MM.1S (cell line): ENCODE data around the gene A1BG.

Experiments used
- DNase-seq: peaks from one replicate; pipeline ENCODE4 v3.0.0-alpha.2; 2015
- H2AFZ ChIP-seq: fragments of 300-600 bp; sonication (generic); 2 replicates; pipeline ENCODE4 v1.6.0; 2016; ENCODE audit warnings: antibody characterized with exemption, low read length
- H3F3A ChIP-seq: fragments of 300-600 bp; sonication (generic); 2 replicates; pipeline ENCODE4 v1.6.1; 2016; ENCODE audit warnings: mild to moderate bottlenecking, antibody characterized with exemption, low read length, moderate library complexity, mixed read lengths; ENCODE audit not compliant: insufficient read depth
- H3K27ac ChIP-seq: fragments of 300-600 bp; sonication (generic); 2 replicates; pipeline ENCODE4 v1.5.1; 2016; ENCODE audit warnings: mild to moderate bottlenecking, low read length
- H3K27me3 ChIP-seq: fragments of 300-600 bp; sonication (generic); replicated peaks from 2 replicates; pipeline ENCODE4 v1.6.0; 2016; ENCODE audit warnings: low read length; ENCODE audit not compliant: insufficient read depth
- H3K36me3 ChIP-seq: fragments of 300-600 bp; sonication (generic); replicated peaks from 2 replicates; pipeline ENCODE4 v1.6.1; 2016; ENCODE audit warnings: mild to moderate bottlenecking, low read length, mixed read lengths; ENCODE audit not compliant: insufficient read depth
- H3K4me1 ChIP-seq: fragments of 300-600 bp; sonication (generic); 2 replicates; pipeline ENCODE4 v1.6.1; 2016; ENCODE audit warnings: low read length, mixed read lengths
- H3K4me2 ChIP-seq: fragments of 300-600 bp; sonication (generic); 2 replicates; pipeline ENCODE4 v1.6.0; 2016; ENCODE audit warnings: low read depth, low read length
- H3K4me3 ChIP-seq: fragments of 300-600 bp; sonication (generic); 2 replicates; pipeline ENCODE4 v1.5.1; 2016; ENCODE audit warnings: low read length, mixed read lengths
- H3K79me2 ChIP-seq: fragments of 300-600 bp; sonication (generic); 2 replicates; pipeline ENCODE4 v1.6.1; 2016; ENCODE audit warnings: mixed run types, low read length, mixed read lengths
- H3K9ac ChIP-seq: fragments of 300-600 bp; sonication (generic); 2 replicates; pipeline ENCODE4 v1.6.1; 2016; ENCODE audit warnings: low read length, mixed read lengths
- H3K9me2 ChIP-seq: fragments of 300-600 bp; sonication (generic); replicated peaks from 2 replicates; pipeline ENCODE4 v1.6.1; 2016; ENCODE audit warnings: mild to moderate bottlenecking, low read length, mixed read lengths; ENCODE audit not compliant: insufficient read depth
- H3K9me3 ChIP-seq: fragments of 300-600 bp; sonication (generic); replicated peaks from 2 replicates; pipeline ENCODE4 v1.6.1; 2016; ENCODE audit warnings: mild to moderate bottlenecking, low read length, mixed read lengths; ENCODE audit not compliant: insufficient read depth
- H4K20me1 ChIP-seq: fragments of 300-600 bp; sonication (generic); 2 replicates; pipeline ENCODE4 v1.6.1; 2016; ENCODE audit warnings: mild to moderate bottlenecking, low read length, moderate library complexity, mixed read lengths; ENCODE audit not compliant: insufficient read depth
- CTCF ChIP-seq: fragments of 300-600 bp; sonication (generic); IDR thresholded peaks from 2 replicates; pipeline ENCODE4 v1.5.1; 2016; ENCODE audit warnings: antibody characterized with exemption, low read length, mixed read lengths
- EZH2 ChIP-seq: fragments of 300-600 bp; sonication (generic); optimal IDR thresholded peaks from 2 replicates; pipeline ENCODE3; 2017; ENCODE audit warnings: low read depth, mild to moderate bottlenecking, antibody characterized with exemption, low read length, mixed read lengths
- EZH2phosphoT487 ChIP-seq: fragments of 300-600 bp; sonication (generic); IDR thresholded peaks from 2 replicates; pipeline ENCODE4 v1.6.1; 2018; ENCODE audit warnings: antibody characterized with exemption, low read length

The A1BG gene, protein sequence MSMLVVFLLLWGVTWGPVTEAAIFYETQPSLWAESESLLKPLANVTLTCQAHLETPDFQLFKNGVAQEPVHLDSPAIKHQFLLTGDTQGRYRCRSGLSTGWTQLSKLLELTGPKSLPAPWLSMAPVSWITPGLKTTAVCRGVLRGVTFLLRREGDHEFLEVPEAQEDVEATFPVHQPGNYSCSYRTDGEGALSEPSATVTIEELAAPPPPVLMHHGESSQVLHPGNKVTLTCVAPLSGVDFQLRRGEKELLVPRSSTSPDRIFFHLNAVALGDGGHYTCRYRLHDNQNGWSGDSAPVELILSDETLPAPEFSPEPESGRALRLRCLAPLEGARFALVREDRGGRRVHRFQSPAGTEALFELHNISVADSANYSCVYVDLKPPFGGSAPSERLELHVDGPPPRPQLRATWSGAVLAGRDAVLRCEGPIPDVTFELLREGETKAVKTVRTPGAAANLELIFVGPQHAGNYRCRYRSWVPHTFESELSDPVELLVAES

DNA sequence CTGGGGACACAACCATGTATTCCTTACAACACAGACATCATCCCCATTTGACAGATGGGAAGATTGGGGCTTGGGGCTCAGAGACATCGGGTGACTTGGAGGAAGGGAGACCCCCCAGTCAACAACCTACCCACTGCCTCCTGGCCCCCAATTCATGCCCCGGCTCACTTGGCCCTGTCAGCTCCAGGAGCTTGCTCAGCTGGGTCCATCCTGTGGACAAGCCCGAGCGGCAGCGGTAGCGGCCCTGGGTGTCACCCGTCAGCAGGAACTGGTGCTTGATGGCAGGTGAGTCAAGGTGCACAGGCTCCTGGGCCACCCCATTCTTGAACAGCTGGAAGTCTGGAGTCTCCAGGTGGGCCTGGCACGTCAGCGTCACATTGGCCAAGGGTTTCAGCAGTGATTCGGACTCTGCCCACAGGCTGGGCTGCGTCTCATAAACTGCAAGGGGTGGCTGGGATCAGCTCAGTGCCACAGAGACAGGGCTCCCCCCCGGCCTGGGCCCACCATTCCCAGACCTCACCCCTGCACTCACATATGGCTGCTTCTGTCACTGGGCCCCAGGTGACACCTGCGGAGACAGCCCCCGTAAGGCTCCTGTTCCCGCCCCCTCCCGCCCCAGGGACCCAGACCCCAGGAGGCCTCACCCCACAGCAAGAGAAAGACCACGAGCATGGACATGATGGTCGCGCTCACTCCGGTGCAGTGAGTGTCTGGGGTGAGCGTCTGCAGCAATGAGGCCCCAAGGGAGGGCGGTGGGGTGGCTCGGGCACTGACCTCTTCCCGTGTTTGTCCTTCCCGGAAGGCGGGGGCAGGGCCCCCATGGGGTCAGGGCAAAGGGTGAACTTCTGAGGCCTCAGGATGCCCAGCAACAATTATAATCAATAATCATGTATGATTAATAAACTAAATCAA, at the start of gene A1BG:
Gene A1BG (minus strand): TSS at position 733 of the 912 bp plus-strand sequence. CDS start 55 bp downstream, at position 678.
- H3K4me2 ChIP-seq = no peak within 1 kb of the TSS
- H3K9me3 ChIP-seq = no peaks in the 10 kb centered on the region
- no peaks in the 10 kb centered on the region for H3K36me3 ChIP-seq
- H2AFZ ChIP-seq = no peak within 1 kb of the TSS
- no peak for DNase-seq
- H3K79me2 ChIP-seq = no peaks in the 10 kb centered on the region
- no peaks in the 10 kb centered on the region for H3F3A ChIP-seq
- no peak for TF ChIP-seq CTCF
- no peak for TF ChIP-seq EZH2phosphoT487
- no peak for TF ChIP-seq EZH2
- H3K9ac ChIP-seq = no peak within 1 kb of the TSS
- no peaks in the 10 kb centered on the region for H3K9me2 ChIP-seq
- H3K27ac ChIP-seq = no peak within 1 kb of the TSS
- H4K20me1 ChIP-seq = no peaks in the 10 kb centered on the region
- no peaks in the 10 kb centered on the region for H3K4me1 ChIP-seq
- H3K4me3 ChIP-seq = no peak within 1 kb of the TSS
- H3K27me3 ChIP-seq = no peaks in the 10 kb centered on the region

- H3K9ac ChIP-seq = no peak overlapping the region
- no peak overlapping the region for H2AFZ ChIP-seq
- no peak for DNase-seq
- H3K4me2 ChIP-seq = no peak overlapping the region
- TF ChIP-seq EZH2 (no peak), CTCF (no peak), EZH2phosphoT487 (no peak)
- H3K79me2 ChIP-seq = no peaks in the 10 kb centered on the region
- no peak overlapping the region for H3K27ac ChIP-seq
- no peaks in the 10 kb centered on the region for H3F3A ChIP-seq
- H3K36me3 ChIP-seq = no peaks in the 10 kb centered on the region
- H3K4me1 ChIP-seq = no peaks in the 10 kb centered on the region
- H3K4me3 ChIP-seq = no peak overlapping the region
- no peaks in the 10 kb centered on the region for H3K9me3 ChIP-seq
- H3K27me3 ChIP-seq = peaks cover 5% of the 10 kb centered on the region; the same call in 1 of the 2 replicates
- H3K9me2 ChIP-seq = no peaks in the 10 kb centered on the region
- H4K20me1 ChIP-seq = no peaks in the 10 kb centered on the region
These were observed 48.6 kb upstream of the A1BG start for GRCh38 chr19:58401840-58402421.

DNA sequence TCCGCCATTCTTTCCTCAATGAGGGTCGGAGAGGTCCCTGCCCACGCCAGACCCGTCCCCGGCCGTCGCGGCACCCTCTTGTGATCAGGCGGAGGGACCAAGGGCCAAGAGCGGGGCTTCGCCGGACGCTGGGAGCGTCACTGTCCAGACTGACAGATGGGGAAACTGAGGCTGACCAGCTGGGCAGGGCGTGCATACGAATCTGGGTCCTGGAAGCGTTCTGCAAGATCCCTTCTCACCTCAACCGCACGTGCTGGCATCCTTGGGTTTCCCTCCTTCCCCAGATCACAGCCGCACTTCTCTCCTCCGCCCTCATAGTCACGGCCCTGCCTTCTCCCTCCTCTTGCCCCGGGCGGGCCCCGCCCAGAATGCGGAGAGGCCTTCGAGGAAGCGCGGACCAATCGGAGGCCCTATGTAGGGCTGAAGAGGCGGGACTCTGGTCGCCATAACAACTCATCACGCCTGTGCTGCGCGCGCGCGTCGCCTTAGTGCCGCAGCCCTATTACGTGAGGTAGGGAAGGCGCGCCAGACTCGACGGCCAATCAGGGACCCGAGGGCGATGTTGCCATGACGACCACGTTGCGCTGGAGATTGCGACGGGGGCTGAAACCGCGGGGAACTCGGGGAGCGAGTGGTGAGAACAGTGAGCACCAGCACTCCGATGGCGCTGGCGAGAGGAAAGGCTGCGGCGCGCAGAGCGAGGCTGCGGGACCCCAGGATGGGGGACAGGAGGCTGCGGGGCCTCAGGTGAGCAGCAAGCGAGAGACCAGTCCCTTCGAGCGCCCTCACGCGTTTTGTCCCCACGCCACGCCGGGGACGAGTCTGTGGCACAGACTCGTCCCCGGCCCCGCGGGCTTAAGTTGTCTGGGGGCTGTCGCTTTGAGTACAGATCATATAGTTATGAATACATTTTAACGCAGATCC, 47.9 kb upstream of the A1BG start:
- Histone ChIP-seq H3K27me3 (peaks cover 5% of the 10 kb centered on the region; the same call in 1 of the 2 replicates), H3K27ac (no peak overlapping the region), H3K9me3 (no peaks in the 10 kb centered on the region), H3K4me1 (no peaks in the 10 kb centered on the region), H4K20me1 (no peaks in the 10 kb centered on the region), H3K4me3 (no peak overlapping the region), H3K4me2 (no peak overlapping the region), H3K9me2 (no peaks in the 10 kb centered on the region), H3K9ac (no peak overlapping the region), H2AFZ (no peak overlapping the region), H3K79me2 (no peaks in the 10 kb centered on the region), H3F3A (no peaks in the 10 kb centered on the region), H3K36me3 (no peaks in the 10 kb centered on the region)
- no peak for DNase-seq
- TF ChIP-seq EZH2 (no peak), CTCF (no peak), EZH2phosphoT487 (no peak)
